Stomach (tissue), 9 donors: ENCODE data around the gene HINFP. TPM values are rescaled to one million over a fixed set of nuclear protein-coding genes. Genes with fewer than 3 reads are reported as not detected.
"Not testable (repeated sequence)": the region's sequence is repeated elsewhere in the genome, so short reads cannot be mapped to it uniquely, and the experiment has no call there.

ENCODE experiments used
- DNase-seq, 2 donors: peaks; one replicate each; pipeline versions ENCODE4 v3.0.0 to v3.0.0-alpha.2; 2013 to 2019
- H3K27ac ChIP-seq, 5 donors: fragments of 200-600 bp in 4 of 5; sonication (generic) in 4 of 5; one replicate each; pipeline ENCODE4 v1.5.1; 2013 to 2019; ENCODE audit warnings: mild to moderate bottlenecking in 1 of 5, moderate library complexity in 1 of 5
- H3K27me3 ChIP-seq, 3 donors: fragments of 200-600 bp; sonication (generic); one replicate each; pipeline ENCODE4 v1.5.1; 2017 to 2019; ENCODE audit warnings: mixed run types in 1 of 3
- H3K36me3 ChIP-seq, 4 donors: fragments of 200-600 bp; sonication (generic); 1 replicate in 3 of 4; 2 replicates in 1 of 4; pipeline ENCODE4 v1.5.1; 2016 to 2019
- H3K4me1 ChIP-seq, 4 donors: fragments of 200-600 bp; sonication (generic); one replicate each; pipeline ENCODE4 v1.5.1; 2016 to 2019
- H3K4me3 ChIP-seq, 4 donors: fragments of 200-600 bp; sonication (generic) in 3 of 4; one replicate each; pipeline ENCODE4 v1.5.1; 2016 to 2019; ENCODE audit warnings: mild to moderate bottlenecking in 1 of 4
- H3K9me3 ChIP-seq, 4 donors: fragments of 200-600 bp; sonication (generic); one replicate each; pipeline ENCODE4 v1.5.1; 2016 to 2019
- EP300 ChIP-seq: sonication (generic); formaldehyde crosslinking; IDR thresholded peaks from one replicate; pipeline ENCODE4 v1.6.1; 2017; ENCODE audit warnings: antibody characterized with exemption
- POLR2A ChIP-seq, 4 donors: fragments of 450-650 bp; IDR thresholded peaks; one replicate each; pipeline ENCODE4 v1.6.1; 2016; ENCODE audit warnings: antibody characterized with exemption in 4 of 4, control low read depth in 2 of 4, mild to moderate bottlenecking in 1 of 4, moderate library complexity in 1 of 4
- POLR2AphosphoS5 ChIP-seq, 3 donors: sonication (generic); formaldehyde crosslinking; IDR thresholded peaks; one replicate each; pipeline ENCODE4 v1.6.1; 2016; ENCODE audit warnings: antibody characterized with exemption in 3 of 3
- WGBS, 5 donors: extraction: QIAGEN DNeasy Blood & Tissue Kit in 3 of 5; methylation state at CpG; one replicate each; pipeline versions ENCODE4 v1.1.5 to v1.1.7; 2013 to 2018; 5-methylcytosine and 5-hydroxymethylcytosine counted together
- intact Hi-C: fragments of 100-400 bp; cut with DNase I; formaldehyde crosslinking; loops from one replicate; pipeline ENCODE4 v1.15.1; 2023; ENCODE audit warnings: low total_unique reads
- polyA plus RNA-seq, 3 donors: library from polyadenylated mRNA; stranded (reverse); fragments of 200-250 nt; gene quantifications; one replicate each; pipeline ENCODE4 v1.2.3, GENCODE V29; 2013
- total RNA-seq, 5 donors: library from RNA; depleted of rRNA; stranded (reverse); fragments of >200 nt; gene quantifications; one replicate each; pipeline versions ENCODE4 v1.1.0 to v1.2.3, GENCODE V29; 2014 to 2016
- TF ChIP-seq, protein P1 (sequence below), 7 experiments: fragments of 450-650 bp in 4 of 7; fragments of 200-600 bp in 3 of 7; sonication (generic) in 3 of 7; IDR thresholded peaks; one replicate each; pipeline ENCODE4 v1.5.1; 2016 to 2019; ENCODE audit warnings: antibody characterized with exemption in 7 of 7, control low read depth in 2 of 7, mild to moderate bottlenecking in 1 of 7
- donor health status: healthy with polysubstance abuse.
- donor health status: Bipolar disorder and iron deficiency.
- donor health status: healthy.

The HINFP gene
- total and polyA plus RNA-seq, 8 donors, result 9.2 to 80.8 (median 27.5) TPM

DNA sequence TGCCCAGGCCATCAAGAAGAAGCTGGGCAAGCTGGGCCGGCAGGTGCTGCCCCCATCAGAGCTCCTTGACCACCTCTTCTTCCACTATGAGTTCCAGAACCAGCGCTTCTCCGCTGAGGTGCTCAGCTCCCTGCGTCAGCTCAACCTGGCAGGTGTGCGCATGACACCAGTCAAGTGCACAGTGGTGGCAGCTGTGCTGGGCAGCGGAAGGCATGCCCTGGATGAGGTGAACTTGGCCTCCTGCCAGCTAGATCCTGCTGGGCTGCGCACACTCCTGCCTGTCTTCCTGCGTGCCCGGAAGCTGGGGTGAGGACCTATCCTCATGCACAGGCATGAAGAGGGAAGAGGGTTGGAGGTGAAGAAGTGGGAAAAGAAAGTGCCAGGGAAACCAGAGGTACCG, 58.6 kb downstream of the HINFP start:
- Histone ChIP-seq H3K36me3 (peaks cover 5 to 78% (median 64%) of the 10 kb centered on the region in 4 donors), H3K4me1 (peaks cover 0 to 7% (median 0%) of the 10 kb centered on the region in 4 donors), H3K27me3 (no peaks in the 10 kb centered on the region), H3K27ac (no peak overlapping the region), H3K4me3 (no peak overlapping the region), H3K9me3 (no peaks in the 10 kb centered on the region)
- intact Hi-C loops, result no loop called here
- TF ChIP-seq EP300 (no peak), POLR2A (IDR thresholded peaks at IDR 0.05) (no peak), POLR2AphosphoS5 (IDR thresholded peaks at IDR 0.05) (no peak)
- TF ChIP-seq, protein P1, sequence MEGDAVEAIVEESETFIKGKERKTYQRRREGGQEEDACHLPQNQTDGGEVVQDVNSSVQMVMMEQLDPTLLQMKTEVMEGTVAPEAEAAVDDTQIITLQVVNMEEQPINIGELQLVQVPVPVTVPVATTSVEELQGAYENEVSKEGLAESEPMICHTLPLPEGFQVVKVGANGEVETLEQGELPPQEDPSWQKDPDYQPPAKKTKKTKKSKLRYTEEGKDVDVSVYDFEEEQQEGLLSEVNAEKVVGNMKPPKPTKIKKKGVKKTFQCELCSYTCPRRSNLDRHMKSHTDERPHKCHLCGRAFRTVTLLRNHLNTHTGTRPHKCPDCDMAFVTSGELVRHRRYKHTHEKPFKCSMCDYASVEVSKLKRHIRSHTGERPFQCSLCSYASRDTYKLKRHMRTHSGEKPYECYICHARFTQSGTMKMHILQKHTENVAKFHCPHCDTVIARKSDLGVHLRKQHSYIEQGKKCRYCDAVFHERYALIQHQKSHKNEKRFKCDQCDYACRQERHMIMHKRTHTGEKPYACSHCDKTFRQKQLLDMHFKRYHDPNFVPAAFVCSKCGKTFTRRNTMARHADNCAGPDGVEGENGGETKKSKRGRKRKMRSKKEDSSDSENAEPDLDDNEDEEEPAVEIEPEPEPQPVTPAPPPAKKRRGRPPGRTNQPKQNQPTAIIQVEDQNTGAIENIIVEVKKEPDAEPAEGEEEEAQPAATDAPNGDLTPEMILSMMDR (IDR thresholded peaks at IDR 0.05), result no peak
- WGBS, 5 donors, result 83 to 92% (median 86%) methylated on average over 9 to 10 of the region's 10 CpGs
- DNase-seq, result peak in 1 of 2 donors; percentile 63

DNA sequence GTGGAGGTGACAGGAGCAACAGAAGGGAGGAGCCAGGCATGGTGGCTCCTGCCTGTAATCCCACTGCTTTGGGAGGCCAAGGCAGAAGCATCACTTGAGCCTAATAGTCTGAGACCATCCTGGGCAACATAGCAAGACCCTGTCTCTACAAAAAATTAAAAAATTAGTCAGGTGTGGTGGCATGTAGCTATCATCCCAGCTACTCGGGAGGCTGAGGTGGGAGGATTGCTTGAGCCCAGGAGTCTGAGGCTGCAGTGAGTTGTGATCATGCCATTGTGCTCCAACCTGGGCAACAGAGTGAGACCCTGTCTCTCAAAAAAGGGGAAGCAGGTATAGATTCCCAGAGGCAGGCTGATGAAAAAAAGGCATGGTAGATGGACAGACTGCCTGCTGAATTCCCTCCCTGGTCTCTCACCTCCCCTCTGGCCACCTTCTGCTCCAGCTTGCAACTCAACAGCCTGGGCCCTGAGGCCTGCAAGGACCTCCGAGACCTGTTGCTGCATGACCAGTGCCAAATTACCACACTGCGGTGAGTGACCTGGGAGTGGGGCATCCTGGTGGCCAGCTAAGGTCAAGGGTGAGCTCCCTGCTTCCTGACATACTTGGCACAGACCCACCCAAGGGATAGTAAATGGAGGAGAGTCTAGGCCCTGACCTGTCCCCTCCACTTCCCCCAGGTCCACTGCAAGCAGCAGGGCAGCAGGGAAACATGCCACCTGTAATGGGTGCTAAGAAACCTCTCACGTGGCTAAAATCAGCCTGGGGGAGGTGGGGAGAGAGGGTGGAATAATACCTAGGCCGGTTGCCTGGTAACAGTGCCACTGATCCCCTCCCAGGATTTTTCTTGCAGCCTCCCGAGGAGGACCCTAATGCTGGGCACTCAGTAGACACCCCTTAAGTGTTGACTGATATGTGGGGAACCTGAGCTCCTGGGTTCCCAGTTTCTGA, 59.6 kb downstream of the HINFP start:
- DNase-seq, result no peak
- H3K36me3 ChIP-seq, result peaks cover 5 to 68% (median 55%) of the 10 kb centered on the region in 4 donors
- no peak overlapping the region for H3K27ac ChIP-seq
- H3K4me3 ChIP-seq, result no peak overlapping the region
- intact Hi-C loops, result no loop called here
- no peaks in the 10 kb centered on the region for H3K9me3 ChIP-seq
- peaks cover 5 to 8% (median 8%) of the 10 kb centered on the region in 4 donors for H3K4me1 ChIP-seq
- no peak for TF ChIP-seq POLR2A (IDR thresholded peaks at IDR 0.05)
- no peak for TF ChIP-seq EP300
- TF ChIP-seq, protein P1 (IDR thresholded peaks at IDR 0.05), result no peak
- no peak for TF ChIP-seq POLR2AphosphoS5 (IDR thresholded peaks at IDR 0.05)
- peaks cover 0 to 2% (median 0%) of the 10 kb centered on the region in 3 donors for H3K27me3 ChIP-seq
- 77 to 87% (median 84%) methylated on average over 6 of the region's 6 CpGs for WGBS, 5 donors

DNA sequence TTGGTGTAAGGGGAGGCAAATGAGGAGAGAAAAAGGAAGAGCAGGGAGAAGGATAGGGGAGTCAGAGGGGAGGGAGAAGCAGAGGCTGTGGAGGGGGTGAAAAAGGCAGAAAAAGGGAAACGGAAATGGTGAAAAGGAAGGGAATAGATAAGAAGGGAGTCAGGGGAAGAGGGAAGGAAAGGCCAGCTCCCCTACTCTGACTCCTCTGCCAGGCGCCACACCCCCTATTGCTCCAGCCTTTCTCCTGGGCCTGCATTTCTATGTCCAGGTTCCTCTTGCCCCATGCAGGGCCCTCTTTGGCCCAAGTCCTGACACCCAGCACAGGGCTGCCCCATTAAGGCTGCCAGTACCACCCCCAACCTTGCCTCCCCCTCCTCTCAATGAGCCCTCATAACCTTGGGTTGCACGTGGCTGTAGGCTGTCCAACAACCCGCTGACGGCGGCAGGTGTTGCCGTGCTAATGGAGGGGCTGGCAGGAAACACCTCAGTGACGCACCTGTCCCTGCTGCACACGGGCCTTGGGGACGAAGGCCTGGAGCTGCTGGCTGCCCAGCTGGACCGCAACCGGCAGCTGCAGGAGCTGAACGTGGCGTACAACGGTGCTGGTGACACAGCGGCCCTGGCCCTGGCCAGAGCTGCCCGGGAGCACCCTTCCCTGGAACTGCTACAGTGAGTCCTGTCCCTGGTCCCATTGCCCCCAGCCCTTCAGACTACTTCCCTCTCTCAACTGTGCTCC, 60.5 kb downstream of the HINFP start:
- Histone ChIP-seq H3K9me3 (no peaks in the 10 kb centered on the region), H3K27me3 (peaks cover 0 to 10% (median 0%) of the 10 kb centered on the region in 3 donors), H3K4me3 (no peak overlapping the region), H3K36me3 (peaks cover 5 to 60% (median 51%) of the 10 kb centered on the region in 4 donors), H3K4me1 (peaks cover 5 to 17% (median 14%) of the 10 kb centered on the region in 4 donors), H3K27ac (no peak overlapping the region)
- DNase-seq, result peak in 1 of 2 donors; percentile 42
- intact Hi-C loops, result no loop called here
- 78 to 89% (median 86%) methylated on average over 12 to 17 of the region's 17 CpGs for WGBS, 5 donors
- TF ChIP-seq EP300, result no peak
- no peak for TF ChIP-seq POLR2A (IDR thresholded peaks at IDR 0.05)

DNA sequence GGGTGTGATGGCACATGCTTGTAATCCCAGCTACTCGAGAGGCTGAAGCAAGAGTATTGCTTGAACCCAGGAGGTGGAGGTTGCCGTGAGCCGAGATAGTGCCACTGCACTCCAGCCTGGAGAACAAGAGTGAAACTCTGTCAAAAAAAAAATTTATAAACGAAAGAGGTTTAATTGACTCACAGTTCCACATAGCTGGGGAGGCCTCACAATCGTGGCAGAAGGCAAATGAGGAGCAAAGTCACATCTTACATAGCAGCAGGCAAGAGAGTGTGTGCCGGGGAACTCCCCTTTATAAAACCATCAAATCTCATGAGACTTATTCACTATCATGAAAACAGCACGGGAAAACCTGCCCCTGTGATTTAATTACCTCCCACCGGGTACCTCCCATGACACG, 63.0 kb downstream of the HINFP start:
- H3K9me3 ChIP-seq, DNase-seq, H3K4me3 ChIP-seq, intact Hi-C loops, H3K27ac ChIP-seq: not testable (repeated sequence)
- WGBS, 5 donors, result 69 to 86% (median 84%) methylated on average over 9 of the region's 9 CpGs
- peaks cover 5 to 46% (median 42%) of the 10 kb centered on the region in 4 donors for H3K36me3 ChIP-seq
- peaks cover 5 to 31% (median 18%) of the 10 kb centered on the region in 4 donors for H3K4me1 ChIP-seq
- H3K27me3 ChIP-seq, result peaks cover 0 to 23% (median 0%) of the 10 kb centered on the region in 3 donors

Other genes with a start within 250 kb of the HINFP start
- gene CXCR5, start 237.7 kb upstream of the HINFP start, total RNA-seq, result under 1 TPM in 1 of 5 donors, not detected in 4; 0.14 TPM
- gene CXCR5, start 237.7 kb upstream of the HINFP start, polyA plus RNA-seq, result under 1 TPM; 0.12 to 0.60 (median 0.15) TPM
- gene BCL9L, start 195.7 kb upstream of the HINFP start, total RNA-seq, result 10 to 100 TPM in 4 of 5 donors, 1 to 10 TPM in 1; 9.9 to 35.2 (median 20.4) TPM
- 10 to 100 TPM in 1 of 3 donors, 1 to 10 TPM in 2; 4.2 to 11.7 (median 6.0) TPM for gene BCL9L, start 195.7 kb upstream of the HINFP start, polyA plus RNA-seq
- not detected for gene UPK2, start 165.3 kb upstream of the HINFP start, total RNA-seq
- gene UPK2, start 165.3 kb upstream of the HINFP start, polyA plus RNA-seq, result under 1 TPM in 1 of 3 donors, not detected in 2; 0.50 TPM
- gene FOXR1, start 149.8 kb upstream of the HINFP start, total RNA-seq, result not detected
- gene FOXR1, start 149.8 kb upstream of the HINFP start, polyA plus RNA-seq, result not detected
- gene CENATAC, start 123.4 kb upstream of the HINFP start, total RNA-seq, result 100 to 1,000 TPM in 1 of 5 donors, 10 to 100 TPM in 4; 34.8 to 310 (median 64.0) TPM
- gene CENATAC, start 123.4 kb upstream of the HINFP start, polyA plus RNA-seq, result 10 to 100 TPM; 17.8 to 38.0 (median 18.0) TPM
- gene RPS25, start 103.2 kb upstream of the HINFP start, total RNA-seq, result 1,000 to 10,000 TPM in 3 of 5 donors, 100 to 1,000 TPM in 2; 157 to 2,308 (median 1,395) TPM
- 1,000 to 10,000 TPM; 2,403 to 3,218 (median 2,977) TPM for gene RPS25, start 103.2 kb upstream of the HINFP start, polyA plus RNA-seq
- gene TRAPPC4, start 102.8 kb upstream of the HINFP start, total RNA-seq, result 10 to 100 TPM; 13.4 to 81.4 (median 20.0) TPM
- 10 to 100 TPM; 29.6 to 49.6 (median 34.1) TPM for gene TRAPPC4, start 102.8 kb upstream of the HINFP start, polyA plus RNA-seq
- gene SLC37A4, start 90.7 kb upstream of the HINFP start, total RNA-seq, result 100 to 1,000 TPM in 1 of 5 donors, 10 to 100 TPM in 4; 16.3 to 126 (median 23.5) TPM
- 10 to 100 TPM; 12.4 to 14.6 (median 13.0) TPM for gene SLC37A4, start 90.7 kb upstream of the HINFP start, polyA plus RNA-seq
- gene HYOU1, start 64.4 kb upstream of the HINFP start, total RNA-seq, result 100 to 1,000 TPM in 2 of 5 donors, 10 to 100 TPM in 3; 46.1 to 127 (median 80.0) TPM
- gene HYOU1, start 64.4 kb upstream of the HINFP start, polyA plus RNA-seq, result 10 to 100 TPM; 12.7 to 57.2 (median 26.7) TPM
- gene VPS11, start 53.8 kb upstream of the HINFP start, total RNA-seq, result 100 to 1,000 TPM in 1 of 5 donors, 10 to 100 TPM in 3, 1 to 10 TPM in 1; 8.2 to 190 (median 21.1) TPM
- gene VPS11, start 53.8 kb upstream of the HINFP start, polyA plus RNA-seq, result 10 to 100 TPM; 25.5 to 43.1 (median 40.9) TPM
- 10 to 100 TPM in 1 of 5 donors, 1 to 10 TPM in 3, not detected in 1; 3.8 to 15.9 (median 8.1) TPM for gene HMBS, start 36.7 kb upstream of the HINFP start, total RNA-seq
- 10 to 100 TPM; 23.0 to 25.0 (median 23.5) TPM for gene HMBS, start 36.7 kb upstream of the HINFP start, polyA plus RNA-seq
- 10 to 100 TPM in 3 of 5 donors, 1 to 10 TPM in 2; 2.3 to 27.7 (median 13.2) TPM for gene DPAGT1, start 19.7 kb upstream of the HINFP start, total RNA-seq
- 10 to 100 TPM; 14.4 to 28.5 (median 14.5) TPM for gene DPAGT1, start 19.7 kb upstream of the HINFP start, polyA plus RNA-seq
- 10 to 100 TPM in 3 of 5 donors, 1 to 10 TPM in 2; 2.6 to 19.9 (median 13.4) TPM for gene C2CD2L, start 14.2 kb upstream of the HINFP start, total RNA-seq
- 1 to 10 TPM; 1.7 to 6.1 (median 2.4) TPM for gene C2CD2L, start 14.2 kb upstream of the HINFP start, polyA plus RNA-seq
- gene ABCG4, start 27.5 kb downstream of the HINFP start, total RNA-seq, result under 1 TPM in 1 of 5 donors, not detected in 4; 0.37 TPM
- under 1 TPM in 2 of 3 donors, not detected in 1; 0.06 to 0.10 TPM for gene ABCG4, start 27.5 kb downstream of the HINFP start, polyA plus RNA-seq
- gene NLRX1, start 47.1 kb downstream of the HINFP start, total RNA-seq, result 100 to 1,000 TPM in 1 of 5 donors, 10 to 100 TPM in 3, 1 to 10 TPM in 1; 7.0 to 101 (median 17.9) TPM
- gene NLRX1, start 47.1 kb downstream of the HINFP start, polyA plus RNA-seq, result 10 to 100 TPM in 1 of 3 donors, 1 to 10 TPM in 2; 3.8 to 10.4 (median 4.8) TPM
- gene NHERF4, start 63.9 kb downstream of the HINFP start, total RNA-seq, result 100 to 1,000 TPM in 1 of 5 donors, 10 to 100 TPM in 1, 1 to 10 TPM in 2, not detected in 1; 3.3 to 130 (median 9.5) TPM
- 1 to 10 TPM in 2 of 3 donors, under 1 TPM in 1; 0.13 to 2.4 (median 2.1) TPM for gene NHERF4, start 63.9 kb downstream of the HINFP start, polyA plus RNA-seq
- gene CBL, start 84.8 kb downstream of the HINFP start, total RNA-seq, result 10 to 100 TPM in 4 of 5 donors, 1 to 10 TPM in 1; 1.4 to 13.8 (median 11.7) TPM
- gene CBL, start 84.8 kb downstream of the HINFP start, polyA plus RNA-seq, result 1 to 10 TPM; 2.7 to 4.2 (median 3.0) TPM
- 100 to 1,000 TPM in 3 of 5 donors, 10 to 100 TPM in 2; 49.6 to 379 (median 111) TPM for gene MCAM, start 195.6 kb downstream of the HINFP start, total RNA-seq
- gene MCAM, start 195.6 kb downstream of the HINFP start, polyA plus RNA-seq, result 10 to 100 TPM in 2 of 3 donors, 1 to 10 TPM in 1; 7.3 to 54.8 (median 16.0) TPM
- gene RNF26, start 212.9 kb downstream of the HINFP start, total RNA-seq, result 10 to 100 TPM in 2 of 5 donors, 1 to 10 TPM in 2, not detected in 1; 1.3 to 45.8 (median 11.7) TPM
- gene RNF26, start 212.9 kb downstream of the HINFP start, polyA plus RNA-seq, result 10 to 100 TPM in 2 of 3 donors, 1 to 10 TPM in 1; 7.0 to 14.8 (median 10.3) TPM
- gene C1QTNF5, start 219.3 kb downstream of the HINFP start, total RNA-seq, result 100 to 1,000 TPM in 1 of 5 donors, 10 to 100 TPM in 4; 11.4 to 169 (median 17.4) TPM
- gene C1QTNF5, start 219.3 kb downstream of the HINFP start, polyA plus RNA-seq, result 10 to 100 TPM; 12.7 to 30.3 (median 20.6) TPM
- gene MFRP, start 225.1 kb downstream of the HINFP start, total RNA-seq, result not detected
- not detected for gene MFRP, start 225.1 kb downstream of the HINFP start, polyA plus RNA-seq